ENCODE measurements around the gene SMAD4.
"Not testable (repeated sequence)": the region's sequence is repeated elsewhere in the genome, so short reads cannot be mapped to it uniquely, and the experiment has no call there.

Gene SMAD4

DNA sequence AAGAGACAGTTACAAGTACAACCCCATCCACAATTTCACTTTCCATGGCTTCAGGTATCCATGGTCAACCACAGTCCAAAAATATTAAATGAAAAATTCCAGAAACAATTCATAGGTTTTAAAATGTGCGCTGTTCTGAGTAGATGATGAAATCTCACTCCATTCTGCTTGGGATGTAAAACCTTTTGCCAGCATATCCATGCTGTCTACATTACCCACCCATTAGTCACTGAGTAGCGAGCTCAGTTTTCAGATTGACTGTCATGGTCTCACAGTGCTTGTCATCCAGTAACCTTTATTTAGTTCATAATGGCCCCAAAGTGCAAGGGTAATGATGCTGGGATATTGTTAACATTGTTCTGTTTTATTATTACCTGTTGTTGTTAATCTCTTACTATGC lies 40.5 kb downstream of the SMAD4 start:
- DNase-seq (ENCODE audit: low read depth), result no peak

DNA sequence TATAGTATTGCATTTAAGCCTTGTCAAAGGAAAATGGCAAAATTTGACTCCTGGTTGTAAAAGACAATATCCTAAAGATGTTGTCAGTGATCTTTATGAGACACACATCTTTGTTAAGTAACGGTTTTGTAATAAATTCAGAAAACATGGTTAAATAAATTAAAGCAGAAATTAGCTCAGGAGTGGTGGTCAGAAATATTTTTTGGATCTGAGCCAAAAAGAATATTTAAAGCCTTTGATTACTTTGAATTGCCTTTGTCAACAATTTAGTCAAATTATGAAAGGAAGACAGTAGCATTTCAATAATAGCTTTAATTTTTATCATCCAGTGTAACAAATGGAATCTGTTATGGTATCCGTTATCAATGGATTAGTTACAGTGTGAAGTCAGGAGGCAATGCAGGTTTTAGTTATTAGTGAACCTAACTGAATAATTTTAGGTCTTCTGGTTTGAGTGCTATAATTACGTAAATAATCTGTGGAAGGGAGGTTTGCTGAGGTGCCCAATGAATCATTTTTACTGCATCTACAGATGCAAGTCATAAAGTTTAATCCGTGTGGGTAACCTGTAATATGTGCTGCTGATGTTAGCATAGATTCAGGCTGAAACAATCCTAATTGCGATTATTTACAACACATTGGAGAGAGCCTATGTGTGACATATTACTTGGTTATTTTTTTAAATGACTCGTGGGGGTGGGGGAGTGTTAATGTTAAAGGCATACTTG lies 42.7 kb downstream of the SMAD4 start:
- DNase-seq (ENCODE audit: low read depth), result no peak

DNA sequence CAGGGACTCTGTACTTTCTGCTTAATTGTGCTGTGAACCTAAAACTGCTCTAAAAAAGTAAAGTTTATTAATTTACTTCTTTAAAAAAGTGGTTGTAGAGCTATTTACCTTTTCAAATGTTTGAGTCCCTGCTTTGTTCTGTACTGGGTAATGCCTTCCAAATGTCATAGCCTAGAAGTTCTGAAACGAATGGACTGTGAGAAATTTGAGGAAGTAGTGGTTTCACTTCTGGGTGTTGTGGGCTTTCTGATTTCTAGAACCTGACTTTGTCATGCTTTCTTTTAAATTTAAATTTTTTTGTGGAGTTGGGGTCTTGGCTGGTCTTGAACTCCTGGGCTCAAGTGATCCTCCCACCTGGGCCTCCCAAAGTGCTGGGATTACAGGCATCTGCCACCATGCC lies 44.6 kb downstream of the SMAD4 start:
- DNase-seq (ENCODE audit: low read depth), result no peak

- no peak for DNase-seq (ENCODE audit: low read depth)
Measured at GRCh38 chr18:51076503-51076902, 46.5 kb downstream of the SMAD4 start.

DNA sequence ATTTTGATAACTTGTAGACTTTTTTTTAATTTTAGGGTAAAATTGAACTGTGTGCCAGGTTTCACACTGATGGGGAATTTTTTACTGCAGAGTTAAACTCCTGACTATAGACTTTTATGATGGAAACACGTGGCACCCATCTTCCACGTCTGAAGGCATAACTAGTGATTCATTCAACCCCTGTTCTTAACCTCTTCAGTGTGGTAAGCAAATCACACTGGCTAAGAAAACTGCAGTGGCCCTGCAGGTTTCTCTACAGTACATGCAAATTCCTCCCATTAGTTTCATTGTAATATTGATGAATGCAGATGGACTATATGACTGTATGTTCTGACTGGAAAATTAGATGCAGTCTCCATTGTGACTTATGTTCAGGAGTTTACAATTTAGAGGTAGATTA lies 47.2 kb downstream of the SMAD4 start:
- DNase-seq (ENCODE audit: low read depth), result no peak

DNA sequence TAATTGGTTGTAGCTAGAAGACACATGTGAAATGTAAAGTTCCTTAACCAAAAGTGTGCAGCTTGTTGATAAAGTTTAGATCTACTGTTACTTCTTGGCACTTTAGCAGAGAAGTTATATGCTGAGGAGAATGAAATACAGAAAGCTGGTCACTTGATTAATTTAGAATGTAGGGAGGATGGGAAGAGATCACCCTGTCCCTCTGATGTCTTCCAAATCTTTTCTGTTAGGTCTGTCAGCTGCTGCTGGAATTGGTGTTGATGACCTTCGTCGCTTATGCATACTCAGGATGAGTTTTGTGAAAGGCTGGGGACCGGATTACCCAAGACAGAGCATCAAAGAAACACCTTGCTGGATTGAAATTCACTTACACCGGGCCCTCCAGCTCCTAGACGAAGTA lies 48.0 kb downstream of the SMAD4 start:
- no peak for DNase-seq (ENCODE audit: low read depth)

- no peak for DNase-seq (ENCODE audit: low read depth)
Measured at GRCh38 chr18:51082571-51083267, 52.7 kb downstream of the SMAD4 start.

DNA sequence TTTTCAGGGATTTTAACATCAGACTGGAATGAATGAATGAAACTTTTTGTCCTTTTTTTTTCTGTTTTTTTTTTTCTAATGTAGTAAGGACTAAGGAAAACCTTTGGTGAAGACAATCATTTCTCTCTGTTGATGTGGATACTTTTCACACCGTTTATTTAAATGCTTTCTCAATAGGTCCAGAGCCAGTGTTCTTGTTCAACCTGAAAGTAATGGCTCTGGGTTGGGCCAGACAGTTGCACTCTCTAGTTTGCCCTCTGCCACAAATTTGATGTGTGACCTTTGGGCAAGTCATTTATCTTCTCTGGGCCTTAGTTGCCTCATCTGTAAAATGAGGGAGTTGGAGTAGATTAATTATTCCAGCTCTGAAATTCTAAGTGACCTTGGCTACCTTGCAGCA lies 53.4 kb downstream of the SMAD4 start:
- DNase-seq (ENCODE audit: low read depth), result no peak

- DNase-seq (ENCODE audit: low read depth), result no peak
Measured at GRCh38 chr18:51088410-51088809, 58.4 kb downstream of the SMAD4 start.

- DNase-seq (ENCODE audit: low read depth), result no peak
Measured at GRCh38 chr18:51089691-51090090, 59.7 kb downstream of the SMAD4 start.

GRCh38 chr18:51091270-51091669 lies 61.3 kb downstream of the SMAD4 start:
- no peak for DNase-seq (ENCODE audit: low read depth)

DNA sequence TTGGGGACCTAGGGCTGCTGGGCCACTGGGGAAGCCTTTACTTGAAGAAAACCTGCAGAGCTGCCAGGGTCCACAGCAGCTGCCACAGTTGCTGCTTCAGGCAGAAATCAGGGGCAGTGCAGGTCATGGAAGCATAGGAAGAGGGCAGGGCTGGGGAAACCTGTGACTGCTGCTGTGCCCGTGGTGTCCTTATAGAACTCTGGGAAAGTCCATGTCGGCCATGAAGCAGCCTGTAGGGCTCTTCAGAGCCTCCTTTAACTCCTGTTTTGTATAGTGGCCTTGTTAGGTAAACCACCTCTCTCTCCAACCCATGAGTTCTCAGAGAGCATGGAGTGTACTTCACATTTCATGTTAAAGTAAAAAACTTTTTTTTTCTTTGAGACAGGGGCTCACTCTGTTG lies 62.1 kb downstream of the SMAD4 start:
- no peak for DNase-seq (ENCODE audit: low read depth)

GRCh38 chr18:51092967-51093366 lies 63.0 kb downstream of the SMAD4 start:
- not testable (repeated sequence) for DNase-seq (ENCODE audit: low read depth)

- no peak for DNase-seq (ENCODE audit: low read depth)
Measured at GRCh38 chr18:51097021-51097822, 67.2 kb downstream of the SMAD4 start.

GRCh38 chr18:51098082-51098481 lies 68.1 kb downstream of the SMAD4 start:
- no peak for DNase-seq (ENCODE audit: low read depth)

DNA sequence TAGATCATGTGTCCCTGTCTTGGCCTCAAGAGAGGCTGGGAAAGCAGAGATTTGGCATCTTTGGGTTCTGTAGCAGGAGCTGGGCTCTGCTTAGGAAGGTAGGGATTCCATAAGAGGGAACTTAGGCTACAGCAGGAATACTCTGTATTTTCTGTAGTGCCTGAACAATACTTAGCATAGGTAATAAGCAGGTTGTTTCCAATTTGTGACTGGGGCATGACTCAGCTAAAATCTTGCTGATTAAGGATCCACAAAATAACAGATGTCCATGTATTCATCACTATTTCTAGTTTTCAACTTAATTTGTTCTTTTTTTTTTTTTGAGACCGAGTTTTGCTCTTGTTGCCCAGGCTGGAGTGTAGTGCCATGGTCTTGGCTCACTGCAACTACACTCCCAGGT lies 68.5 kb downstream of the SMAD4 start:
- no peak for DNase-seq (ENCODE audit: low read depth)

DNA sequence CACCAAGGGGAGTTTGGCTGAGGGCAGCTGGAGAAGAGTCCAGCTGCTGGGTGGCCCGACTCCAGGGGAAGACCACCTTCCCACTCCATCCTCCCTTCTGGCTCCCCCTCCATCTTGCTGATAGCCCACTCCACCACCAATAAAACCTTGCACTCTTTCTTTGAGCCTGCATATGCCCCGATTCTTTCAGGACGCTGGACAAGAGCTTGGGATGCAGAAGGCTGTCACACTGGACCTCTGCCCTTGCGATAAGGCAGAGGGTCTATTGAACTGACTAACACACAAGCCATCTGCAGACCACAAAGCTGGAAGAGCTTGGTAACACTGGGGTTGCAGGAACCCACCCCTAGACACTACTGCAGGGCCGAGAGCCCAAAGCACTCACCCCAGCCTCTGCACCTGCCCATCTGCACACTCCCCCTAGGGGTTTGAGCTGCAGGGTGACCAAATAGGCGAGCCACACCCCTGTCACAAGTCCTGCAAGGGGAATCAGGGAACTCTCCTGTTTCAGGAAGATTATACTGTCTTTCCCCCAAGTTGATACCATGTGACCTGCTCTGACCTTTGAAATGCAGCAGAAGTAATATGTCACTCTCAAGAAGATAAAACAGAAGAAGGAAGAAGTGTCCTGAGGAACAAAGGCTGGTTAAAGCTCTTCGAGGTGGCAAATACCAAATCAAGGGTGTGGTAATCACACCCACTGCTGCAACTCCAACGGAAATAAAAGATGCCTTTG lies 70.5 kb downstream of the SMAD4 start:
- DNase-seq (ENCODE audit: low read depth), result no peak

DNA sequence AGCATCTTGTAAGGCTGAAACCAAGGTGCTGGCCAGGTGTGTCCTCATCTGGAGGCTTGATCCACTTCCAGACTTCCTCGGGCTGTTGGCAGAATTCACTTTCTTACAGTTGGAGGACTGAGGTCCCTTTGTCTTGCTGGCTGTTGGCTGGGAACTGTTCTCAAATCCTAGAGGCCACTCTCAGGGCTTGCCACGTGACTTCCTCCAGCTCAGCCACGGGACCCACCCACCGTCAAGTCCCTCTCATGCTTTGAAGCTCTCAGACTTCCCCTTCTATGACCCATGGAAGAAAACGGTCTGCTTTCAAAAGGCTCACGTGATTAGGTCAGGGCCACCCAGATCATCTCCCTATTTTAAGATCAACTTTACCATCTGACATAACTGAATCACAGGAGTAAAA lies 77.1 kb downstream of the SMAD4 start:
- DNase-seq (ENCODE audit: low read depth), result no peak

GRCh38 chr18:51107598-51108305 lies 77.7 kb downstream of the SMAD4 start:
- DNase-seq (ENCODE audit: low read depth), result no peak

GRCh38 chr18:51108330-51108729 lies 78.3 kb downstream of the SMAD4 start:
- no peak for DNase-seq (ENCODE audit: low read depth)

GRCh38 chr18:51110073-51110797 lies 80.2 kb downstream of the SMAD4 start:
- peak; percentile 46 for DNase-seq (ENCODE audit: low read depth)

Measured in stimulated activated CD8-positive, alpha-beta memory T cell treated with anti-CD3 and anti-CD28 coated beads, Interleukin-15, amount 100 ng/mL, for 1 hour (primary cell).